Measurements from ENCODE around the gene SCO2. TPM values are rescaled to one million over a fixed set of nuclear protein-coding genes. Genes with fewer than 3 reads are reported as not detected.

Gene SCO2
- total and polyA plus RNA-seq, 12 donors, result 0.57 to 2.8 (median 1.1) TPM; not detected in 7

- H3K4me3 ChIP-seq, result no peak overlapping the region
- intact Hi-C loops (cut with DNase I), result no loop called here
- peaks cover 0 to 76% (median 32%) of the 10 kb centered on the region in 9 donors for H3K36me3 ChIP-seq
- ATAC-seq (no peak), DNase-seq (no peak)
- WGBS, 2 donors, result 86 to 89% methylated on average over 20 of the region's 20 CpGs
- H3K27ac ChIP-seq, result no peak overlapping the region
- TF ChIP-seq, protein P1, sequence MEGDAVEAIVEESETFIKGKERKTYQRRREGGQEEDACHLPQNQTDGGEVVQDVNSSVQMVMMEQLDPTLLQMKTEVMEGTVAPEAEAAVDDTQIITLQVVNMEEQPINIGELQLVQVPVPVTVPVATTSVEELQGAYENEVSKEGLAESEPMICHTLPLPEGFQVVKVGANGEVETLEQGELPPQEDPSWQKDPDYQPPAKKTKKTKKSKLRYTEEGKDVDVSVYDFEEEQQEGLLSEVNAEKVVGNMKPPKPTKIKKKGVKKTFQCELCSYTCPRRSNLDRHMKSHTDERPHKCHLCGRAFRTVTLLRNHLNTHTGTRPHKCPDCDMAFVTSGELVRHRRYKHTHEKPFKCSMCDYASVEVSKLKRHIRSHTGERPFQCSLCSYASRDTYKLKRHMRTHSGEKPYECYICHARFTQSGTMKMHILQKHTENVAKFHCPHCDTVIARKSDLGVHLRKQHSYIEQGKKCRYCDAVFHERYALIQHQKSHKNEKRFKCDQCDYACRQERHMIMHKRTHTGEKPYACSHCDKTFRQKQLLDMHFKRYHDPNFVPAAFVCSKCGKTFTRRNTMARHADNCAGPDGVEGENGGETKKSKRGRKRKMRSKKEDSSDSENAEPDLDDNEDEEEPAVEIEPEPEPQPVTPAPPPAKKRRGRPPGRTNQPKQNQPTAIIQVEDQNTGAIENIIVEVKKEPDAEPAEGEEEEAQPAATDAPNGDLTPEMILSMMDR (IDR thresholded peaks at IDR 0.05), result no peak
- H3K9me3 ChIP-seq, result no peaks in the 10 kb centered on the region
- H3K27me3 ChIP-seq, result no peaks in the 10 kb centered on the region
- H3K4me1 ChIP-seq, result no peaks in the 10 kb centered on the region
Measured at GRCh38 chr22:50517495-50518260, 7.7 kb downstream of the SCO2 start.

- intact Hi-C loops (cut with DNase I), result no loop called here
- no peak for DNase-seq
- H3K4me1 ChIP-seq, result no peaks in the 10 kb centered on the region
- TF ChIP-seq, protein P1 (IDR thresholded peaks at IDR 0.05), result no peak
- peaks cover 0 to 74% (median 24%) of the 10 kb centered on the region in 9 donors for H3K36me3 ChIP-seq
- no peak for ATAC-seq
- H3K27me3 ChIP-seq, result no peaks in the 10 kb centered on the region
- 78 to 85% methylated on average over 16 of the region's 16 CpGs for WGBS, 2 donors
- no peak overlapping the region for H3K4me3 ChIP-seq
- no peaks in the 10 kb centered on the region for H3K9me3 ChIP-seq
- no peak overlapping the region for H3K27ac ChIP-seq
Measured at GRCh38 chr22:50516891-50517290, 8.5 kb downstream of the SCO2 start.

DNA sequence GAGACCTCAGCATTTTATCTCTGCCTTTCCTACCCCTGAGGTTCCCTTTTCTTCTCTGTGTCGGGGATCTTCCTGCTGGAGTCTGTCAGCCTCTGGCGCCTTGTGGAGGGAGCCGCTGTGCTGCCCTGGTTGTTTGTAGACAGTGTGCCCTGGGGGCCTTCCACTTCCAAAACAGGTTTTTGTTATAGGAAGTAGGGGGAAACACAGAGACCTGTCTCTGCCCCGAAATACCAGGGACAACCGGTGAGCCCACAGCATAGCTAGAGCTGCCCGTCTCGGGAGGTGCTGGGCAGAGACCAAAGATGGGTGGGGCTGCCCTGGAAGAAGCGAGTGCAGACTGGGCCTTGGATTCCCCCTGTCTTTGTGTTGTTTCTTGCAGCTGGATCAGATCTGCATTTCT is 9.3 kb downstream of the SCO2 start:
- intact Hi-C loops (cut with DNase I), result no loop called here
- TF ChIP-seq, protein P1 (IDR thresholded peaks at IDR 0.05), result no peak
- DNase-seq (no peak), ATAC-seq (no peak)
- Histone ChIP-seq H3K4me1 (no peaks in the 10 kb centered on the region), H3K9me3 (no peaks in the 10 kb centered on the region), H3K27me3 (no peaks in the 10 kb centered on the region), H3K36me3 (peaks cover 0 to 66% (median 21%) of the 10 kb centered on the region in 9 donors), H3K27ac (no peak overlapping the region), H3K4me3 (no peak overlapping the region)
- WGBS, 2 donors, result 90 to 94% methylated on average over 8 of the region's 8 CpGs

DNA sequence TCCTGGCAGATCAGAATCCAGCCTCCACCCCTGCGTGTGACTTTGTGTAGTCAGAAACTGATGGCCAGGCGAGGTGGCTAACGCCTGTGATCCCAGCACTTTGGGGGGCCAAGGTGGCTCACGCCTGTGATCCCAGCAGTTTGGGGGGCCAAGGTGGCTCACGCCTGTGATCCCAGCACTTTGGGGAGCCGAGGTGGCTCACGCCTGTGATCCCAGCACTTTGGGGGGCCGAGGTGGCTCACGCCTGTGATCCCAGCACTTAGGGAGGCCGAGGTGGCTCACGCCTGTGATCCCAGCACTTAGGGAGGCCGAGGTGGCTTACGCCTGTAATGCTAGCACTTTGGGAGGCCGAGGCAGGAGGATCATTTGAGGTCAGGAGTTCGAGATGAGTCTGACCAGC is 12.2 kb downstream of the SCO2 start:
- Histone ChIP-seq H3K27ac (no peak overlapping the region), H3K4me3 (no peak overlapping the region), H3K27me3 (no peaks in the 10 kb centered on the region), H3K36me3 (peaks cover 0 to 47% (median 13%) of the 10 kb centered on the region in 9 donors), H3K4me1 (peaks cover 0 to 18% (median 12%) of the 10 kb centered on the region in 9 donors), H3K9me3 (no peaks in the 10 kb centered on the region)
- DNase-seq (no peak), ATAC-seq (no peak)
- intact Hi-C loops (cut with DNase I), result no loop called here
- TF ChIP-seq, protein P1 (IDR thresholded peaks at IDR 0.05), result no peak
- 96 to 98% methylated on average over 15 of the region's 15 CpGs for WGBS, 2 donors
